GM19395 (cell line): ENCODE data around the gene PJA2.
"Not testable (repeated sequence)": the region's sequence is repeated elsewhere in the genome, so short reads cannot be mapped to it uniquely, and the experiment has no call there.

Source experiments
- ATAC-seq: cut with Tn5 transposase; IDR thresholded peaks from one replicate; pipeline ENCODE4 v1.9.1; 2021; ENCODE audit warnings: mild to moderate bottlenecking, moderate library complexity; ENCODE audit not compliant: unreplicated experiment

Gene PJA2

DNA sequence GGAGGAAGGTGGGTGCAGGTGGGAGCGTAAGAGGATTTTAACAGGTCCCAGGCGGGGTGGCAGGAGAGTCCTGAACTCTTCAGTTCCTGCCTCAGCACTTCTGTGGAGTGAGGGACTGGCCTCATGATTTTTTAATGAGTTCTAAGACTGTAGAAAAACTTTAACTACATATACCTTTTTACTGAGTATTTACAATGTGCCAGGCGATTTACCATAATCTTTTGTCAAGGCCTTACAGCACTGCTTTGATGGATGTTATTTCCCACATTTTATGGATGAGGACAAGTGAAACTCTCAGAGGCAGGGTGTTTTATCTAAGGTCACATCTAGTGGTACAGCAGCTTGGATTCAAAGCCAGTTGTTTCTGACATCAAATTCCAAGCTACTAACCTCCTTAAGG lies 99.5 kb downstream of the PJA2 start:
- no peak for ATAC-seq

DNA sequence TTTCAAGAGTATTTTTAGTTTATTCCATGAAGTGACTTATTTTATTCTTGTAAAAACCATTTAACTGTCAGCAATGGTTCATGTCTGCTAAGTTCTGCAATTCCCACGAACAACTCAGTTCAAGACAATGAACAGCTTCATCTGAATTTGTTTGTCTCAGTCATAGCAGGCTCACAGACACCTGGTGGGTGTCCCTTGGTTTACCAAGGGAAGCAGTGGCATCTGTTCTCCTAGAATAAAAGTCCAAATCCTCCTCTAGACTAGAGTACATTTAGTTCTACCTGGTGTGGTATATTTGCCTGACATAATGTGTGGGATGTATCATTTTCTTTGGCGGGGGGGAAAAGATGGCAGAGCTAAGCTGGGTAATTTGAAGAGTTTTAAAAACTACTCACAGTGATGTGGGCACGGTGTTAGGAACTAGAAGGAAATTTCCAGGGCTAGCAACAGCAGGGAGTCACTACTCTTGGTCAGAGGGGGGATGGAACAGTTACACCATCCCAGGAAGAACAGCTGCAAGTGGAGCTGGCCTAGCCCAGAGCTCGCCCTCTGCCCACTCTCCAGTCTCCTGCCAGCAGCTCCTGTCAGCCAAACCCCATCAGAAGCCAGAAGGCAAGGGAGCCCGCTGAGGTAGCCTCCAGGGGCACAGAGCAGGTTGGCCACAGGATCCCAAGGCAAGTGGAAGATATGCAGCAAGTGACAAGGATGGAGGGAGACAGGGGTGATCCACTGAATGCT lies 100.3 kb downstream of the PJA2 start:
- ATAC-seq, result no peak

DNA sequence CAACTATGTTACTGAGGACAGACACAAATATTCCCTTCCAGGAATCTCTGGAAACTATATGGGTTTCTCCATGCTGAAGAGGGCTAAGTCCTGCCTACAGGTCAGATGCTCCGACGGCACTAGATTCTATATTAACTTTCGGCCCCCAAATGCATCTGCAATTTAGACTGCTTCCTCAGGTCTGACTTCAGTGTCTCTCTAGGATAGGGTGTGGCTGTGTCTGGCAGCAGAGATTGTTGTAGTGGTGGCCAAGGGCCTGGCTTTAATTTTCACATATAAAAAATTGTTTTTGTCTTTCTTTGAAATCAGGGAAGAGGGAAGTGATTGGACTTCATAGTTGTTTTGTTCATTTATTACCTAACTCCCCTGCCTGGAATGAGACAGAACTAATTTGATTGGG lies 101.8 kb downstream of the PJA2 start:
- no peak for ATAC-seq

DNA sequence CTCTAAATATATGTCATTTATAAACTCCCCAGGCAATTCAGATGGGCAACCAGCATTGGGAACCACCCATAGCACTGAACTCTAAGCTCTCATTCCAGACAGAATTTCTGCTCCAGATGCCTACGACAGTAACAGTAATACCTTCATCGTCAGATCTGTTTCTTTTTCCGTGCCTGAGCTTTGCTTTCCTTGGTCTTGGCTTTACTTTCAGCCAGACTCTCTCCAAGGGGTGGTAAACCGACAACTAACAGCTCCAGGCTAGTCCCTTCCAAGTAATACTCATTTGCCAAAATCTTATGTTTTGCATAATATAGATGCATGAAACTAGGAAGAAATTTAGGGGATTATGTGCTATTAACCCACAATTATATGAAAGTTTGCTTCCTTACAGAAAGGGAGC lies 102.3 kb downstream of the PJA2 start:
- ATAC-seq, result no peak

DNA sequence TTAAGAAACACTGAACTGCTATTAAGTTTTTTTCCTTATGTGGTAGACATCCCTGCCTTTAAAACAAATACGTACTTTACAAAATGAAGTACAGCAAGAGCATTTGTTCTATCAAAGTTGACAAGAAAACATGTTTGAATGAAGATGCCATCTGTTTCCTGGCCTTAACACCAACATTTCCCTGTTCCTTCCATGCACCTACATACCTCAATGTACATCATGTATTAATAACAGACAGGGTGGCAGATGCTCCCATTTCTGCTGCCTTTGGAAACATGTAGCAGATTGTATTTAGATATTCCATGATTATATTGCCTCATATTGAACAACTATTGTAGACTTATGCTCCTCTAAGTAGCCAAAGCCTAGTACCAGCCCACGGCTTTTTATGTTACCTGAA lies 104.4 kb downstream of the PJA2 start:
- ATAC-seq, result no peak

DNA sequence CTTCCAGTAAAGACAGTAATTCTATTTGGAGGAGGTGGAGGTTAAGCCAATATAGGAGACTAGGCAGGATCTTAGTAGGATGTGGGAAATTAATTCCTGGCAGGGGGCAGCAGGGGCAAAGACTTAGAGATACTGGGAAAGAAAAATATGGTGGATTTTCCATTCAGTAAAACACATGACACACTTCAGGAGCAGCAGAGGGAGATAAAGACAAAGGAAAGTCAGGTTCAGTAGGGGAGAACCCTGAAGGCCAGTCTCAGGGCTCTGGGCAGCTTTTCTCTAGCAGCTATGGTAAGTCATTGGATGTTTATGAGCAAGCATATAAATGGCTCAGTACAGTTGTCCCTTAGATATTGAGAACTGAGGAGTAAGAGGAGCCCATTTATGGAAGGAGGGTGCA lies 105.5 kb downstream of the PJA2 start:
- ATAC-seq, result no peak

DNA sequence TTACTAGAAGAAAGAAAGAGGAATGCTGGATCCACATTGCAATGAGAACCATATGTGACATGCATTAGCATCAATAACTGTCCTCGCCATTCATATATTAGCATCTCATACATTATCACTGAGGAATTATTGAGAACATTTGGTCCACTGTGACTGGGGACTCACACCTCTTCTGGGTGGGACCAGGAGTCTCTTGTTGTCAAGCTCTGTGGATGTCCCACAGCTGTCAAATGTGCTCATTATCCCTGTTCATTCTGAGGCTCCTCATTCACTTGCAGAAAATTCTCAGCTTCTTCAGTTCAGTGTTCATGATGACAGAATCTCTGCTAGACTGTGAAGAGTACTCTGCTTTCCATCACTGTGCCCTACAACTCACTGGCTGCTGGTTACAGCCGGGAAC lies 109.4 kb downstream of the PJA2 start:
- no peak for ATAC-seq

DNA sequence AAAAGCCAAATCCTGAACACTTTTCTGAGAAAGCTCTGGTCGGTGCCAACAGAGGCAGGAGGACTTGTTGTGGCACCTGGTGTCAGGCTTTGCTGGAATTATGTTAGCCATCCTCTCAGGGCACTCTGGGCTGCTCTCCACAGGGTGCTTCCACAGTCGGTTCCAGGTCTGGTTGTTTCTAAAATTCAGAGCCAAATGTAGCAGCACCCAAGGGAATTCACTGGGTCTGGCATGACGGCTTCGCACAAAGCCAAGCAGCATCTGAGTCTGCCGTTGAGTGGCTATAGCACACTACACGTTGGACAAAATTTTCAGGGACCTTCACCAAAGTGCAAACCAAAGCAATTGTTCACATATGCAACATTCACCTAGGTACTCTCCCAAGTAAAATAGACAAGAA lies 110.2 kb downstream of the PJA2 start:
- ATAC-seq, result no peak

DNA sequence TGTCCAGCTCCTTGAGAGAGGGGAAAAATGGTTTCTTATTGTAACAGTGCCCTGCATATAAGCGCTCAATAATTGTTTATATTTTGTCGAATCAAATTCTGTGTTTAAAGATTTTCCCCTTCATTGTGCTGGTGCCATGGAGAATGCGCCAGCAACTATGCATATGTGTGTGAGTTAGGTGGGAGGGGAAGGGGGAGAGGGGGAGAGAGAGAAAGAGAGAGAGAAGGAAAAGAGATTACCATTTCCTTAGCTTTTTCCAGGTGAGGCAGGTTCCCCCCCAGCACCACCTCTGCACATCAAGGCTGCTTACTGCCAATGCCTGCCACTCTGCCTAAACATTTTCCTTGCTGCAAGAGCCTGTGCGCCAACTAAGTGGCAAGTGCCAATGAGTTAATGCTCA lies 111.0 kb downstream of the PJA2 start:
- no peak for ATAC-seq

DNA sequence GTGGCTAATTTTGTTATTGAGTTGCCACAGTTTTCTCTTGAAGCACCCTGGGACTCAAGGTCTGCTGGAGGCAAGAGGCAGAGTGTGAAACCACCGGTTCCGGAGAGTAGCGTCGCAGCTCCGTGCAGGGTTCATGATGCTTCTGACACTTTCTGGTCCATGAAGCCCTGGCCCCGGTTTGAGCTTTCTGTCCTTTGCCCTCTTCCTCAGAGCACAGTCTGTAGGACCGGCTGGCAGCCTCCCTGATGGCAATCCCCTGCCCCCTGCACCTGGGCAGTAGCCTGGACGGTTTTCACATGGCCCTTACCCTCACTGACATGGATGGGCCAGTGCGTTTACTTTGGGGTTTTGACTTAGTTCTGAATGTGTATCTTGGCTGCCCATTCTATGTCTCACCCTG lies 111.9 kb downstream of the PJA2 start:
- ATAC-seq, result no peak

DNA sequence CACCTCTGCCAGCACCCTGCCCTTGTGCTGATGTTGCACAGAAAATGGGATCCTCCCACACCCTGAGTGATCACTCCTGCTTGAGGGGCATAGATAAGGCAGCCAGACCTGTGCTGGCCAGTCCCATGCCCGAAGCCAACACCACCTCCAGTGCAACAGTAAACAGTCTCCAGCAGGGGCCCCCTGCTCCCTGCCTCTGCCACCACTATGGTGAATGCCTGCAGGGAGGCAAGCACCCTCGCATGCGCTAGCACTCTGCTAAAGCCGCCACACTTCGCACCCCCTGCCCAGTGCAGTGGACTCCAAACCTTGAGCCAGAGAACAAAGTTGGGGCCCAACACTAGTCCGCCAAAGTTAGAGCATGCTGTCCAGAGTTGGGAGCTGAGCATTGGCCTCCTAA lies 118.7 kb downstream of the PJA2 start:
- ATAC-seq, result no peak

DNA sequence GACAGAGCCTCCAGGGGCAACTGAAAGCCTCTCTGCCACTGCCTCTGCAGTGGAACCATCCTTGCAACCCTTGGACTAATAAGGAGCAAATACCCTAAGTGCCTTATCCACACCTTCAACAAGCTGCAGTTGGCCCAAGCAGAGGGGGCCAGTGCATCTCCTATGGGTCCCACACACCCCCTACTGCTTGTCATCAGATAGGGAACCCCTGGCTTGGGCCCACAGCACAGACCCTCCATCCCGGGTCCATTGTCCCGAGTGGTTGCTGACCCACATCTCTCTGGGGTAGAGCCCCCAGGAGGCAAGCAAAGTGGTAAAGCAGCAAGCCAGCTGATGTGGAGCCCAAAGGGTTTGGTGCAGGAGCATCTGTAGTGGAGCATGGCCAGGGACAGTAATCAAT lies 119.5 kb downstream of the PJA2 start:
- no peak for ATAC-seq

DNA sequence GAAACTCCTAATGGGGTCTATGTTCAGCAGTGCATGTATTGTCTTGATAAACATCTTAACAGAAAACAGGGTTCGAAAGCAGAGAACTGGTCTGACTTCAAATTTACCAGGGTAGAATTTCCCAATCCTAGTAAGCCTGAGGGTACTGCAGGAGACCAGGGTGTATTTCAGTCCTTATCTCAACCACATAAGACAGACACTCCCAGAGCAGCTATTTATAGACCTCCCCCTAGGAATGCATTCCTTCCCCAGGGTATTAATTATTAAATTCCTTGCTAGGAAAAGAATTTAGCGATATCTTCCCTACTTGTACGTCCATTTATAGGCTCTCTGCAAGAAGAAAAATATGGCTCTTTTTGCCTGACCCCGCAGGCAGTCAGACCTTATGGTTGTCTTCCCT lies 123.1 kb downstream of the PJA2 start:
- not testable (repeated sequence) for ATAC-seq
